Tibial artery (tissue), 4 donors: ENCODE measurements around the gene SERPINE2.

Source experiments
- DNase-seq, 2 donors: peaks; one replicate each; pipeline ENCODE4 v3.0.0-alpha.2; 2019
- H3K27ac ChIP-seq, 2 donors: fragments of 200-600 bp; sonication (generic) in 1 of 2; 1 replicate in 1 of 2; 2 replicates in 1 of 2; pipeline ENCODE4 v1.5.1; 2018 to 2019; ENCODE audit warnings: mild to moderate bottlenecking in 1 of 2
- H3K27me3 ChIP-seq, 2 donors: fragments of 200-600 bp; sonication (generic) in 1 of 2; one replicate each; pipeline versions ENCODE4 v1.5.1 to v1.6.0; 2016 to 2019
- H3K36me3 ChIP-seq, 3 donors: fragments of 200-600 bp; sonication (generic) in 2 of 3; one replicate each; pipeline ENCODE4 v1.5.1; 2016 to 2019; ENCODE audit warnings: mild to moderate bottlenecking in 2 of 3
- H3K4me1 ChIP-seq, 4 donors: fragments of 200-600 bp; sonication (generic) in 2 of 4; 1 replicate in 3 of 4; 2 replicates in 1 of 4; pipeline ENCODE4 v1.5.1; 2016 to 2019
- H3K4me3 ChIP-seq, 2 donors: fragments of 200-600 bp; sonication (generic) in 1 of 2; 1 replicate in 1 of 2; 2 replicates in 1 of 2; pipeline ENCODE4 v1.5.1; 2018 to 2019; ENCODE audit warnings: mild to moderate bottlenecking in 2 of 2
- H3K9me3 ChIP-seq, 3 donors: fragments of 200-600 bp; sonication (generic) in 1 of 3; one replicate each; pipeline ENCODE4 v1.5.1; 2016 to 2019
- CTCF ChIP-seq, 2 experiments: fragments of 200-600 bp in 1 of 2; fragments of 450-650 bp in 1 of 2; IDR thresholded peaks; one replicate each; pipeline ENCODE4 v1.5.1; 2017 to 2019; ENCODE audit warnings: antibody characterized with exemption in 2 of 2, mild to moderate bottlenecking in 1 of 2, moderate library complexity in 1 of 2
- intact Hi-C: fragments of 100-400 bp; cut with DNase I; formaldehyde crosslinking; loops from one replicate; pipeline ENCODE4 v1.15.0; 2023; ENCODE audit warnings: low total_unique reads

The SERPINE2 gene

GRCh38 chr2:224031358-224031970 is 7.6 kb downstream of the SERPINE2 start:
- H3K27ac ChIP-seq: no peak overlapping the region
- intact Hi-C loops: no loop called here
- TF ChIP-seq CTCF (IDR thresholded peaks at IDR 0.05): no peak
- H3K36me3 ChIP-seq: no peaks in the 10 kb centered on the region
- no peak for DNase-seq
- H3K27me3 ChIP-seq: peaks cover 0 to 15% of the 10 kb centered on the region in 2 donors
- no peak overlapping the region for H3K4me3 ChIP-seq
- no peaks in the 10 kb centered on the region for H3K4me1 ChIP-seq
- H3K9me3 ChIP-seq: no peaks in the 10 kb centered on the region

DNA sequence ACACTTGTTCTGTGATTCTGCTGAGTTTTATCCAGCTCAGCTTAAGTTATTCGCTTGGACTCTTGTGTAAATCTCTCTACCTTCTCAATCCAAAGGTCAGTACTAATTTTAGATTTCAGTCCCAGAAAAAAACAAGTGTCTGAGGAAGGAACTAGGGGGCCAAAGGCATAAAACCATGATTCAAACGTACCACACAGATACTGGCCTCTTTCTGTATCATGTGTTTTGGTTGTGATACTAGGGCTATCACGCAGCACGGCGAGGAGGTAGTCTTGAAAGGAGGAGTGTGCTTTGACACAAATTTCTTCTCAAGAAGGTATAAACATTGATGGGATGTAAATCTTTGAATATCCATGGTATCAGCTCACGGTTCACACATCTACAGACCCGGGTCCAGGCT is 8.3 kb downstream of the SERPINE2 start:
- H3K27ac ChIP-seq: no peak overlapping the region
- H3K4me1 ChIP-seq: no peaks in the 10 kb centered on the region
- H3K4me3 ChIP-seq: no peak overlapping the region
- intact Hi-C loops: no loop called here
- no peak for TF ChIP-seq CTCF (IDR thresholded peaks at IDR 0.05)
- no peaks in the 10 kb centered on the region for H3K36me3 ChIP-seq
- DNase-seq: no peak
- no peaks in the 10 kb centered on the region for H3K9me3 ChIP-seq
- H3K27me3 ChIP-seq: peaks cover 0 to 11% of the 10 kb centered on the region in 2 donors

DNA sequence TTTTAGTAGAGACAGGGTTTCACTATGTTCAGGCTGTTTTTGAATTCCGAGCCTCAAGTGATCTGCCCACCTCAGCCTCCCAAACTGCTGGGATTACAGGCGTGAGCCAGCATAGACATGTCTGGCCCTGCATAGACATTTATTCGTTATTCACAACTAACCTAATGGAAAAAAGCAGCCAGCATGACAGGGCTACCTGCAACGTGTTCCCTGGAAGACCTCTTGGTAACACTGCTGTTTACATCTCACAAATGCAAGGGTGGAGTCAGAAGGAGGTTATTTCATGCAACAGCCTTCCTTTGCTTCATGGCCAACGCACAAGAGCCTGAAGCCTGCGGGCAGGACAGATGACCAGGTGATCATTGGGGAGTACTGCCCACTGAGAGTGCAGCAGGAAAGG is 9.2 kb downstream of the SERPINE2 start:
- H3K27me3 ChIP-seq: peaks cover 0 to 4% of the 10 kb centered on the region in 2 donors
- no peaks in the 10 kb centered on the region for H3K4me1 ChIP-seq
- TF ChIP-seq CTCF (IDR thresholded peaks at IDR 0.05): no peak
- no peak for DNase-seq
- no peaks in the 10 kb centered on the region for H3K36me3 ChIP-seq
- intact Hi-C loops: no loop called here
- no peaks in the 10 kb centered on the region for H3K9me3 ChIP-seq
- H3K27ac ChIP-seq: no peak overlapping the region
- no peak overlapping the region for H3K4me3 ChIP-seq

DNA sequence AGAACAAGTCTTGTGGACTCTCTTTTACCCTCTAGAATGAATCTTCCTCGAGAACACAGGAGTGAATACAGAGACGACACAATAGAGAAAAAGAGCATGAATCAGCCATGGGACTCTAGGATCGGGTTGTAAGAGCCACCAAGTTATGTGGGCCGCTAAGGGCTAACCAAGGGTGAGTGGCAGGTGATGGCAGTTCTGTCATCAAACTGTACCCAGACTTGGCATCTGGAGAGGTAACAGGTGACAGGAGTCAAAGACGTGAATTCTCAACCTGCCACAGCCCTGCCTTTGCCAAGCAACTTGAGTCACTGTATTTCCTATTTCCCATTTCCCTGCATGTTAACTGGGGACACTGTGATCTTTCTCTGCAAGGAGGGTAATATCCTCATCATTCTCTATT is 11.2 kb downstream of the SERPINE2 start:
- no peak overlapping the region for H3K4me3 ChIP-seq
- H3K27me3 ChIP-seq: no peaks in the 10 kb centered on the region
- H3K36me3 ChIP-seq: no peaks in the 10 kb centered on the region
- DNase-seq: no peak
- no peaks in the 10 kb centered on the region for H3K4me1 ChIP-seq
- H3K27ac ChIP-seq: no peak overlapping the region
- TF ChIP-seq CTCF (IDR thresholded peaks at IDR 0.05): no peak
- intact Hi-C loops: no loop called here
- no peaks in the 10 kb centered on the region for H3K9me3 ChIP-seq

- Histone ChIP-seq H3K27ac (no peak overlapping the region), H3K27me3 (no peaks in the 10 kb centered on the region), H3K4me3 (no peak overlapping the region), H3K36me3 (no peaks in the 10 kb centered on the region), H3K9me3 (no peaks in the 10 kb centered on the region), H3K4me1 (no peaks in the 10 kb centered on the region)
- no peak for TF ChIP-seq CTCF (IDR thresholded peaks at IDR 0.05)
- intact Hi-C loops: no loop called here
- no peak for DNase-seq
Observed at GRCh38 chr2:224027070-224027469, 12.0 kb downstream of the SERPINE2 start.

GRCh38 chr2:224025874-224026273 is 13.2 kb downstream of the SERPINE2 start:
- intact Hi-C loops: no loop called here
- H3K27me3 ChIP-seq: no peaks in the 10 kb centered on the region
- DNase-seq: no peak
- H3K4me1 ChIP-seq: no peaks in the 10 kb centered on the region
- no peaks in the 10 kb centered on the region for H3K36me3 ChIP-seq
- H3K4me3 ChIP-seq: no peak overlapping the region
- H3K9me3 ChIP-seq: no peaks in the 10 kb centered on the region
- no peak overlapping the region for H3K27ac ChIP-seq
- no peak for TF ChIP-seq CTCF (IDR thresholded peaks at IDR 0.05)
